Erythroblast (primary cell): ENCODE measurements around the gene SLC25A28.

Experiments used
- GATA1 ChIP-seq: IDR thresholded peaks from 2 replicates; pipeline ENCODE4 v1.6.1; 2011; ENCODE audit warnings: low read depth, mild to moderate bottlenecking, control low read depth, low read length, moderate library complexity
- POLR2A ChIP-seq: IDR thresholded peaks from 2 replicates; pipeline ENCODE4 v1.6.1; 2011; ENCODE audit warnings: mild to moderate bottlenecking, low read length

DNA sequence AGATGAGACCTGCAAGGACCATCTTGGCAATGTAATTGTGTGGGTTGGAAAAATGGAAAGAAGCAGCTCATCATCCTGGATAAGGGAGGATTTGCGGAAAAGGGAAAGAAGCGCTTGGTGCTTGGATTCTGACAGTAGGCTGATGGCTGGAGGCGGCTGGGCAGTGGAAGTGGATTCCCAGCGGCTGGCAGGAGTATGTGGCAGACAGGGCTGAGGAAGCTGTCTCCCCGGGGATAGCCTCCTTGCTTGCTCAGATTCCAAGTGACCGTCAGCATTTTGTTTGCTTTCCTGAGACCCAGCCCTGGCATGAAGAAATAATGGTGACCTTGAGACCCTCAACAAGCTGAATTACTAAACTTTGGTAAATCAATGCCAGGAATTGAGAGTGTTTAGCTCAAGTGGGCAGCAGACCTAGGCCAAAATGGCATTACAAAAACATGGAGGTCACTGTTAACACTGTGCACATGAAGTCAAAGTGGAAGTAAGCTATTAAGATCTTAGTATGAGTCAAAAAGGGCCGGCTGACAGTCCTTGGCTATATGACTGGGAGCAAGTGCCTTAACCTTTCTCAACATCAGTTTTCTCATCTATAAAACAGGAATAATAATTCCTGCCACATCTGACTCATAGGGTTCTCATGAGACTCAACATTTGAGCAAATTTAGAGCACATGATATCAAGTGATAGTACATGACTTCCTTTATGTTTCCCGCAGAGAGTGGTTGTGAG, 21.3 kb downstream of the SLC25A28 start:
- TF ChIP-seq POLR2A (no peak), GATA1 (no peak)
